Measurements from ENCODE around the gene STK38.

STK38 gene

DNA sequence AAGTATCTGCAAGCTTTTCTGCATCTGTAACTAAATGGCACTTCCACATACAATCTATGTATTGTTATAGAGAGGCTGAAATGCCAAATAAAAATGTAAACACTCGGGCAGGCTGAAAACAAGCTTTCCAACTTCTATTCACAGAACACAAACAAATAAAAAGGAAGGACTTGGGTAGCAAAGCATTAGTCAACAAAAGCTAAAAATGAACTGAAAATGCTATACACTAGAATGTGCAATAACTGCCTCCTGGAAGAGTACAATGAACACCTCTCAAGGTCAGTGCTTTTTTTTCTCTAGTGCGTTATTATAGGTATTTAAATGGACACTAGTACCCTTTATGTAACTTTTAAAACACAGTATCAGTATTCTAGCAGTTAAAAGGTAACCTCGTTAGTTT, 31.4 kb downstream of the STK38 start:
- H3K4me3 ChIP-seq (replicated peaks; ENCODE audit: low read depth, low read length): no peak overlapping the region
- no peak for DNase-seq (ENCODE audit: extremely low read depth, low read depth)
- TF ChIP-seq, protein P1, sequence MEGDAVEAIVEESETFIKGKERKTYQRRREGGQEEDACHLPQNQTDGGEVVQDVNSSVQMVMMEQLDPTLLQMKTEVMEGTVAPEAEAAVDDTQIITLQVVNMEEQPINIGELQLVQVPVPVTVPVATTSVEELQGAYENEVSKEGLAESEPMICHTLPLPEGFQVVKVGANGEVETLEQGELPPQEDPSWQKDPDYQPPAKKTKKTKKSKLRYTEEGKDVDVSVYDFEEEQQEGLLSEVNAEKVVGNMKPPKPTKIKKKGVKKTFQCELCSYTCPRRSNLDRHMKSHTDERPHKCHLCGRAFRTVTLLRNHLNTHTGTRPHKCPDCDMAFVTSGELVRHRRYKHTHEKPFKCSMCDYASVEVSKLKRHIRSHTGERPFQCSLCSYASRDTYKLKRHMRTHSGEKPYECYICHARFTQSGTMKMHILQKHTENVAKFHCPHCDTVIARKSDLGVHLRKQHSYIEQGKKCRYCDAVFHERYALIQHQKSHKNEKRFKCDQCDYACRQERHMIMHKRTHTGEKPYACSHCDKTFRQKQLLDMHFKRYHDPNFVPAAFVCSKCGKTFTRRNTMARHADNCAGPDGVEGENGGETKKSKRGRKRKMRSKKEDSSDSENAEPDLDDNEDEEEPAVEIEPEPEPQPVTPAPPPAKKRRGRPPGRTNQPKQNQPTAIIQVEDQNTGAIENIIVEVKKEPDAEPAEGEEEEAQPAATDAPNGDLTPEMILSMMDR (IDR thresholded peaks at IDR 0.05; ENCODE audit: low read depth, low read length, missing control alignments): no peak

DNA sequence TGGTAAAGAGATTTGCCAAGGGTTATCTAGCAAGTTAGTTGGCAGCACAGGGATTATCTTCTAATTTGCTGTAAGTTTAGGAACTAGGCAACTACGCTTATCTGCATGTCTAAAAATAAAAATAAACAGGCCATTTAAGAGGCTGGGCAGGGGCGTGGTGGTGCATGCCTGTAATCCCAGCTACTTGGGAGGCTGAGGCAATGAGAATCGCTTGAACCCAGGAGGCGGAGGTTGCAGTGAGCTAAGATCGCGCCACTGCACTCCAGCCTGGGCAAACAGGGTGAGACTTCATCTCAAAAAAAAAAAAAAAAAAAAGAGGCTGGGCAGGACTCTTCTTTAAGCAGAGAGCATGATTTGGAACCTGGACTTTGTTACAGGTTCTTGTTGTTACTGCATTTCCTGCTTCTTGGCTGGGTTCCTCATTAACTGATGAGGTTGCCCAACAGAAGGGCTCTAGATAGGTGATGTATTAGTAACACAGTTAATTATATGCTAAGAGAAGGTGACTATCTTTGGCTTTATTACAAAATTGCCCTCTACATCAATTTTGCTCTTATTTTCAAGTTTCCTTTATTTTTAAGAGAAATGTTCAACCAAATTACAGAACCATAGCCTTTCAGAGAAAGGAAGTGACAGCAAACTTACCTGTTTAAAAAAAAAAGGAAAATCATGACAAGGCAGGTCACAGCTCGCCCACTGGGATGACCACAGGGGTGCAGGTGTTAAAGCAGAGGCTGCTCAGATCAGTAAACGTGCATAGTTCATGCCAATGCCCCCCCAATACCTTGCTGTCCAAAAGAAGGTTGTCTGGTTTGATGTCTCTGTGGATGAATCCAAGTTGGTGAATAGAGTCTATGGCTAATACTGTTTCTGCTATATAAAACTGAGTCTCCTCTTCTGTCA, 32.5 kb downstream of the STK38 start:
- no peak overlapping the region for H3K4me3 ChIP-seq (replicated peaks; ENCODE audit: low read depth, low read length)
- DNase-seq (ENCODE audit: extremely low read depth, low read depth): no peak

DNA sequence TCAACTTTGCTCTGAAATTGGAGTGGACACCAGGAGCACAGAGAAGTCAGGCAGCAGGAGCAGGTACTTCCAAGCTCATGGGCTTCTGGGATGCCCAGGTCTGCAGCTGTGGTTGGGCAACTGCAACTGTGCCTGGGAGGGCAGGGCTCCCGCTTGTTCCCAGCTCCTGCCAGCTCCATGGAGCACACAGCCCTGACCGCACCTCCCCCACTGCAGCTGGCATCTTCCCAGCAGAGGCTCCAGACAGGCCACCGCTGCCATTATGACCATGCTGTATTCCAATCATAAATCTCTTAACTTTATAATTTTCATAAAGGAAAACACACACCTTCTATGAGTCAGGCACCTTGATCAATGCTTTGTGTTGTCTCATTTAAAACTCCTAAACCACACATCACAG, 36.9 kb downstream of the STK38 start:
- no peak for DNase-seq (ENCODE audit: extremely low read depth, low read depth)
- TF ChIP-seq, protein P1 (IDR thresholded peaks at IDR 0.05; ENCODE audit: low read depth, low read length, missing control alignments): no peak
- H3K4me3 ChIP-seq (replicated peaks; ENCODE audit: low read depth, low read length): no peak overlapping the region

More for the DNA sequence above, 32.5 kb downstream of the STK38 start:
- TF ChIP-seq, protein P1 (IDR thresholded peaks at IDR 0.05; ENCODE audit: low read depth, low read length, missing control alignments): no peak

DNA sequence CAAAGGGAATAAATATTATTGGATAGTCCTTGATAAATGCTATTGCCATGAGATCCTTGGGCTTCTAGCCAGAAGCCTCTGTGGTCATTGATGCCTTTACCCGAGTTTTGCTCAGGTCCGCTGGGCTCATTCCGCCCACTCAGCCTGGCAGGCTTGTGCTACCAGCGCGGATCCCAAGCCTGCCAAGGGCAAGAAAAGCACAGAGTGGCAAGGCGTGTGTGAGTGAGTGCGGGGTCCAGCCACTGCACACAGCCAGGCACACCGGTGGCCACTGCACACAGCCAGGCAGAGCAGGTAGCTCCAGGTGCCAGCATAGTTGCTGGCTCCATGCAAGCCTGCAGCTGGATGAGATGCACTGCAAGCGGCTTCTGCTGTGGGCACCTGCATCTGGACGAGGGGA, 38.7 kb downstream of the STK38 start:
- DNase-seq (ENCODE audit: extremely low read depth, low read depth): no peak

DNA sequence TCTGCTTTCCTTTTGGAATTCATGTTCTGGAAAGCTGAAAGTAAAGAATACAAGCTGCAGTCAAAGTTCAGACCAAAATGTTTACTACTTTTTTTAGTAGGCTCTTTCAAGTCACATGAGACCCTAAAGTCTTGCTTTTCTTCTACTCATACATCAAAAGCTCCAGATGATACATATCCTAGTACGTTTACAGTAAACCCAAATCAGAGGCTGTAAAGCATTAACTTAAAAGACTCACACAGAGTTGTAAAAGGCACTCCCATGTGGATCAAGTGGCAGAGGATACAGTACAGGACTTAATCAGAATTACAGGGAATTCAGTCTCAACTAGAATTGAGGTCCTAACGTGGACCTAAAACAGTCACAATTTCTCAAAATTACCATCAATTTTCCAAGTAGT, 40.7 kb downstream of the STK38 start:
- TF ChIP-seq, protein P1 (IDR thresholded peaks at IDR 0.05; ENCODE audit: low read depth, low read length, missing control alignments): no peak
- DNase-seq (ENCODE audit: extremely low read depth, low read depth): no peak
- no peak overlapping the region for H3K4me3 ChIP-seq (replicated peaks; ENCODE audit: low read depth, low read length)

More for the DNA sequence above, 38.7 kb downstream of the STK38 start:
- H3K4me3 ChIP-seq (replicated peaks; ENCODE audit: low read depth, low read length): no peak overlapping the region
- TF ChIP-seq, protein P1 (IDR thresholded peaks at IDR 0.05; ENCODE audit: low read depth, low read length, missing control alignments): no peak

DNA sequence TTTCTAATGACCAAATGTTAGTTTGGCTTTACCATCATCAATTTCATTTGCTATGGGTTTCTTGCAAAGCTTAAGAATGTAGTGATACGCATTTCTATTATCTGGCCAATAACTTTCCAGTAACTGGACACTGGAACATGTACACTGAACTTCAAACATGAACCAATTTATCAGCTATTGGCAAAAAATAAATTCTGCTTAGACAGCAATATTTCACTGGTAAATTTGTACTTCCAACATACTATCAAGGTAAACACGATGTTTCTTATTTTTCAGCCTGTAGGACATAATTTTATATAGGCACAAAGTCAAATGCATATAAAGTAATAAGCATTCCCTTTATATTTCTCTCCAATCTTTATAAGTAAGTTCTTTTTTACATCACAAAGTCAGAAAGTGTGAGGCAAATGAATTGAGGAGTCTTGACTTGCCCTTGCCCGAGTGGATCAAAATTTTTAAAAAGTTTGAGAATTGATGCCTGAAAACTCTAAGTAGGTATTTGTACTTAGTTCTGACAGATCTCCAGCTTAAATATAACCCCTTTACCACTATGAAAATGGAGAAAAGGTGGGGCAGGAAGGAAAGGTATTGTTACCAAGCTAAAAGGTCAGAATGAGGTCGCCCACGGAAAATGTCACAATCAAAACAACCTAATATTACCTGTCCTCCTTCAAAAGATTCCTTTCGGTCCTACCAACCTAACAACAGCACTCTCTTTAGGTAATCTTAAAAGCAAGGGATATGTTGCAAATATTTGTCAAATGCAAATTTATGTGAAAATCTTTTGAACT, 41.3 kb downstream of the STK38 start:
- DNase-seq (ENCODE audit: extremely low read depth, low read depth): no peak
- TF ChIP-seq, protein P1 (IDR thresholded peaks at IDR 0.05; ENCODE audit: low read depth, low read length, missing control alignments): no peak
- no peak overlapping the region for H3K4me3 ChIP-seq (replicated peaks; ENCODE audit: low read depth, low read length)

Data from HFF-Myc (cell line).